ENCODE results near the gene STARD3.
A peak's percentile ranks its signal among the peaks of the same experiment; 100 is the strongest.

- TF ChIP-seq POLR2AphosphoS5 (IDR thresholded peaks at IDR 0.05; ENCODE audit: insufficient read depth, low read depth, low read length) (peak; percentile 9), POLR2A (IDR thresholded peaks at IDR 0.05; ENCODE audit: low read depth, low read length) (no peak), CTCF (IDR thresholded peaks at IDR 0.05; ENCODE audit: extremely low read depth in 1 of 2, insufficient read depth in 1 of 2, low read depth in 1 of 2, low read length in 2 of 2) (no peak), GATA2 (IDR thresholded peaks at IDR 0.05; ENCODE audit: insufficient read depth, insufficient read length, low read depth, low read length) (no peak), FOS (IDR thresholded peaks at IDR 0.05; ENCODE audit: borderline replicate concordance, insufficient read depth, low read length) (no peak), MAX (IDR thresholded peaks at IDR 0.05; ENCODE audit: insufficient read depth, insufficient read length) (no peak), MYC (IDR thresholded peaks at IDR 0.05; ENCODE audit: low read depth, low read length) (no peak)
Measured at GRCh38 chr17:39617446-39618245, 19.3 kb upstream of the STARD3 start.

Measured in endothelial cell of umbilical vein (primary cell).